IMR-90 (cell line): ENCODE data around the gene SMCO4. TPM values are rescaled to one million over a fixed set of nuclear protein-coding genes. Genes with fewer than 3 reads are reported as not detected.

Experiments used
- ATAC-seq: fragments of 200-7000 bp; cut with Tn5 transposase; 2 replicates; pipeline ENCODE4 v1.9.1; 2020; ENCODE audit warnings: low read depth, mild to moderate bottlenecking, moderate library complexity
- BruUV-seq: library from RNA; stranded (reverse); fragments of 400-500 nt; replicated peaks from 2 replicates; lab custom pipeline; 2021; lab: Mats Ljungman, UMichigan
- CTCF ChIA-PET: fragments of 300-600 bp; formaldehyde crosslinking; extraction: SDS; loops from one replicate; lab custom pipeline; 2021; ENCODE audit warnings: antibody characterized with exemption; lab: Yijun Ruan, JAX
- POLR2A ChIA-PET: fragments of 300-600 bp; sonication (Branson Sonifier 250); formaldehyde crosslinking; loops from one replicate; lab custom pipeline; 2022; ENCODE audit warnings: antibody characterized with exemption; ENCODE audit not compliant: unreplicated experiment; lab: Charles Lee
- DNase-seq: peaks from one replicate; pipeline ENCODE4 v3.0.0; 2013
- H2AFZ ChIP-seq: replicated peaks from 2 replicates; pipeline ENCODE3; 2013; ENCODE audit warnings: low read length, mild to moderate bottlenecking; ENCODE audit not compliant: poor library complexity
- H2AK5ac ChIP-seq: 2 replicates; pipeline ENCODE4 v1.6.1; 2013; ENCODE audit warnings: low read depth, low read length, inconsistent platforms
- H2AK9ac ChIP-seq: replicated peaks from 2 replicates; pipeline ENCODE3; 2013; ENCODE audit warnings: mild to moderate bottlenecking, low read depth, low read length, moderate library complexity; ENCODE audit not compliant: poor library complexity
- H2BK120ac ChIP-seq: 2 replicates; pipeline ENCODE4 v1.6.1; 2013; ENCODE audit warnings: low read depth, low read length, inconsistent platforms
- H2BK15ac ChIP-seq: 3 replicates; pipeline ENCODE4 v1.6.1; 2013; ENCODE audit warnings: low read depth, low read length, inconsistent platforms
- H2BK20ac ChIP-seq: 2 replicates; pipeline ENCODE4 v1.6.1; 2013; ENCODE audit warnings: low read depth, mild to moderate bottlenecking, inconsistent platforms, low read length, moderate library complexity
- H2BK5ac ChIP-seq: 2 replicates; pipeline ENCODE4 v1.6.1; 2013; ENCODE audit warnings: mild to moderate bottlenecking, low read depth, low read length, inconsistent platforms; ENCODE audit not compliant: poor library complexity, severe bottlenecking
- H3K14ac ChIP-seq: replicated peaks from 2 replicates; pipeline ENCODE4 v1.6.1; 2013; ENCODE audit warnings: low read depth, low read length, inconsistent platforms
- H3K18ac ChIP-seq: 2 replicates; pipeline ENCODE4 v1.6.1; 2013; ENCODE audit warnings: low read depth, low read length, control low read depth
- H3K23ac ChIP-seq: 2 replicates; pipeline ENCODE4 v1.6.1; 2013; ENCODE audit warnings: low read depth, low read length, inconsistent platforms
- H3K27ac ChIP-seq: 2 replicates; pipeline ENCODE4 v1.5.1; 2013; ENCODE audit warnings: mild to moderate bottlenecking, control low read depth, low read length; ENCODE audit not compliant: insufficient read depth
- H3K27me3 ChIP-seq: 2 replicates; pipeline ENCODE4 v1.6.1; 2013; ENCODE audit warnings: low read length; ENCODE audit not compliant: control insufficient read depth, insufficient read depth
- H3K36me3 ChIP-seq: 2 replicates; pipeline ENCODE4 v1.6.1; 2013; ENCODE audit warnings: low read length, mixed read lengths; ENCODE audit not compliant: control insufficient read depth, insufficient read depth
- H3K4ac ChIP-seq: 2 replicates; pipeline ENCODE4 v1.6.1; 2013; ENCODE audit warnings: low read depth, low read length, inconsistent platforms
- H3K4me1 ChIP-seq: 2 replicates; pipeline ENCODE4 v1.6.1; 2013; ENCODE audit warnings: low read length, mixed read lengths; ENCODE audit not compliant: control insufficient read depth, insufficient read depth
- H3K4me2 ChIP-seq: 2 replicates; pipeline ENCODE4 v1.6.1; 2013; ENCODE audit warnings: low read depth, mild to moderate bottlenecking, control low read depth, low read length, moderate library complexity
- H3K4me3 ChIP-seq: 2 replicates; pipeline ENCODE4 v1.5.1; 2013; ENCODE audit warnings: low read depth, mild to moderate bottlenecking, control low read depth, low read length, moderate library complexity; ENCODE audit not compliant: insufficient read depth
- H3K56ac ChIP-seq: 2 replicates; pipeline ENCODE4 v1.6.1; 2013; ENCODE audit warnings: low read length, inconsistent platforms; ENCODE audit not compliant: insufficient read depth; ENCODE audit errors: extremely low read depth
- H3K79me1 ChIP-seq, 2 experiments: 2 replicates each; pipeline ENCODE4 v1.6.1; 2013; ENCODE audit warnings: low read length in 2 of 2, inconsistent platforms in 1 of 2, low read depth in 1 of 2
- H3K9ac ChIP-seq: 2 replicates; pipeline ENCODE4 v1.6.1; 2013; ENCODE audit warnings: low read depth, low read length, control low read depth
- H3K9me1 ChIP-seq: 2 replicates; pipeline ENCODE4 v1.6.1; 2013; ENCODE audit warnings: low read length, inconsistent platforms; ENCODE audit not compliant: insufficient read depth
- H3K9me3 ChIP-seq: 2 replicates; pipeline ENCODE4 v1.6.1; 2013; ENCODE audit warnings: low read length; ENCODE audit not compliant: control insufficient read depth, insufficient read depth
- H4K20me1 ChIP-seq: 2 replicates; pipeline ENCODE4 v1.6.1; 2013; ENCODE audit warnings: low read length, inconsistent platforms; ENCODE audit not compliant: insufficient read depth
- H4K5ac ChIP-seq: 2 replicates; pipeline ENCODE4 v1.6.1; 2013; ENCODE audit warnings: mild to moderate bottlenecking, low read depth, low read length, control low read depth
- H4K8ac ChIP-seq, 2 experiments: 2 replicates each; pipeline ENCODE4 v1.6.1; 2013; ENCODE audit warnings: low read depth in 2 of 2, low read length in 2 of 2, control low read depth in 1 of 2, inconsistent platforms in 1 of 2
- H4K91ac ChIP-seq: 2 replicates; pipeline ENCODE4 v1.6.1; 2013; ENCODE audit warnings: low read depth, low read length, inconsistent platforms; ENCODE audit not compliant: insufficient read depth
- BHLHE40 ChIP-seq: fragments of 150-350 bp; IDR thresholded peaks from 2 replicates; pipeline ENCODE4 v1.6.1; 2016; ENCODE audit warnings: mild to moderate bottlenecking, low read depth, low read length
- CEBPB ChIP-seq: IDR thresholded peaks from 2 replicates; pipeline ENCODE4 v1.6.1; 2012; ENCODE audit warnings: low read depth, low read length, improper control_type of control experiment
- CHD1 ChIP-seq: IDR thresholded peaks from 2 replicates; pipeline ENCODE4 v1.6.1; 2012; ENCODE audit warnings: low read depth, low read length, improper control_type of control experiment
- FOS ChIP-seq: fragments of 150-350 bp; IDR thresholded peaks from 2 replicates; pipeline ENCODE4 v1.6.1; 2016; ENCODE audit warnings: low read depth, low read length
- MAFK ChIP-seq: IDR thresholded peaks from 2 replicates; pipeline ENCODE4 v1.6.1; 2012; ENCODE audit warnings: low read depth, low read length, improper control_type of control experiment
- MAZ ChIP-seq: IDR thresholded peaks from 2 replicates; pipeline ENCODE4 v1.6.1; 2012; ENCODE audit warnings: low read depth, mild to moderate bottlenecking, low read length, improper control_type of control experiment, moderate library complexity, borderline replicate concordance
- MXI1 ChIP-seq: IDR thresholded peaks from 2 replicates; pipeline ENCODE4 v1.6.1; 2012; ENCODE audit warnings: low read depth, mild to moderate bottlenecking, low read length, moderate library complexity, borderline replicate concordance
- NFE2L2 ChIP-seq: fragments of 150-350 bp; IDR thresholded peaks from 2 replicates; pipeline ENCODE4 v1.6.1; 2016; ENCODE audit warnings: low read depth, mild to moderate bottlenecking, low read length
- POLR2A ChIP-seq: IDR thresholded peaks from 2 replicates; pipeline ENCODE4 v1.6.1; 2012; ENCODE audit warnings: mild to moderate bottlenecking, low read depth, low read length
- RAD21 ChIP-seq: IDR thresholded peaks from 2 replicates; pipeline ENCODE4 v1.6.1; 2012; ENCODE audit warnings: low read length, improper control_type of control experiment
- RCOR1 ChIP-seq: IDR thresholded peaks from 2 replicates; pipeline ENCODE4 v1.6.1; 2012; ENCODE audit warnings: mild to moderate bottlenecking, low read length, improper control_type of control experiment; ENCODE audit not compliant: insufficient replicate concordance
- RFX5 ChIP-seq: IDR thresholded peaks from 2 replicates; pipeline ENCODE4 v1.8.0; 2012; ENCODE audit warnings: low read depth, mild to moderate bottlenecking, low read length, moderate library complexity
- SMC3 ChIP-seq: fragments of 150-350 bp; IDR thresholded peaks from 2 replicates; pipeline ENCODE4 v1.6.1; 2016; ENCODE audit warnings: low read depth, mild to moderate bottlenecking, antibody characterized with exemption, low read length, moderate library complexity
- WGBS, 2 experiments: methylation state at CpG; one replicate each; pipeline versions ENCODE4 v1.1.5 to v1.1.7; 2013; ENCODE audit warnings: missing lambda C conversion rate in 2 of 2; ENCODE audit not compliant: insufficient read length in 1 of 2; ENCODE audit errors: extremely low coverage in 2 of 2; 5-methylcytosine and 5-hydroxymethylcytosine counted together
- dilution Hi-C: fragments of 300-500 bp; cut with HindIII; formaldehyde crosslinking; loops from one replicate; pipeline ENCODE4 v1.14.3; 2018; ENCODE audit warnings: low sequenced_read_pairs; ENCODE audit not compliant: unreplicated experiment
- in situ Hi-C: fragments of 300-500 bp; cut with MboI; formaldehyde crosslinking; loops from 3 replicates; pipeline ENCODE4 v1.14.3; 2019; ENCODE audit warnings: low sequenced_read_pairs, inconsistent platforms, mixed read lengths
- intact Hi-C: fragments of 100-400 bp; cut with micrococcal nuclease; formaldehyde crosslinking; loops from 2 replicates; pipeline ENCODE4 v1.10.0; 2022
- polyA plus RNA-seq, 3 experiments: library from polyadenylated mRNA; depleted of rRNA; stranded (reverse); fragments of >200 nt; gene quantifications; 2 replicates each; pipeline ENCODE4 v1.2.3, GENCODE V29; 2012; ENCODE audit warnings: low replicate concordance in 1 of 3
- total RNA-seq: library from RNA; depleted of rRNA; stranded (reverse); fragments of >200 nt; gene quantifications from 2 replicates; pipeline ENCODE4 v1.2.3, GENCODE V29; 2012
- TF ChIP-seq, protein P1 (sequence below): fragments of 150-350 bp; IDR thresholded peaks from 2 replicates; pipeline ENCODE4 v1.6.1; 2016; ENCODE audit warnings: low read depth, mild to moderate bottlenecking, low read length, moderate library complexity, borderline replicate concordance
- TF ChIP-seq, protein P2 (sequence below): conservative IDR thresholded peaks from 2 replicates; pipeline ENCODE4 v1.5.1; 2012; ENCODE audit warnings: mild to moderate bottlenecking, low read depth, low read length, improper control_type of control experiment
- TF ChIP-seq, protein P3 (sequence below): fragments of 150-350 bp; IDR thresholded peaks from 2 replicates; pipeline ENCODE4 v1.6.1; 2017; ENCODE audit warnings: mild to moderate bottlenecking, antibody characterized with exemption, low read length, low read depth

SMCO4 gene
- total and polyA plus RNA-seq, 2 of the 4 experiments (the other 2 are of a cell fraction): 2.2 to 17.7 TPM

DNA sequence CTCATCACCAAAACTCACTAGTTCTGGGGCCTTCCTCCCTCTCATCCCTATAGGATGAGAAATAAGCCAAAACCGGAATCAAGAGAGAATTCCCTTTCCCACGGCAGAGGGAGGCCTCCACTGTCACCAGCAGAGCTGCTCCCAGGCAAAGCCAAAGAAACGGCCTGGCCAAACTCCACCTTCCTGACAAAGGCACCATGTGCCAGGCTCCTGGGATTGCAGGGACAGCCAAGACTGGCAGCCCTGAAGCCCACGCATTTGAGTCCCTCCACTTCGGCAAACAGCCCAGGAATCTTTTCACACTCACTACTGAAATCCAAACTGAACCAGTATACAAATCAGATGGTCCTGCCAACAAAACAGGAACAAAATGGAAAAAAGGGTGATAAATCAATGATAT lies 6.1 kb downstream of the SMCO4 start:
- Histone ChIP-seq H3K27me3 (no peaks in the 10 kb centered on the region), H2BK5ac (no peak overlapping the region), H3K9me3 (no peaks in the 10 kb centered on the region), H3K36me3 (no peaks in the 10 kb centered on the region), H3K18ac (no peak overlapping the region), H2BK120ac (no peak overlapping the region), H2BK15ac (no peak overlapping the region), H3K56ac (no peak overlapping the region), H3K9ac (no peak overlapping the region), H4K8ac (no peak overlapping the region), H4K20me1 (peaks cover 14% of the 10 kb centered on the region; the same call in 1 of the 2 replicates), H3K79me1 (peaks cover 15% of the 10 kb centered on the region in 2 experiments; a peak in 3 of 4 replicates), H3K27ac (no peak overlapping the region), H2AK5ac (no peak overlapping the region), H3K4me1 (peaks cover 3% of the 10 kb centered on the region), H3K4me3 (no peak overlapping the region), H2BK20ac (no peak overlapping the region), H2AK9ac (no peak overlapping the region), H2AFZ (no peak overlapping the region), H3K23ac (no peak overlapping the region), H4K5ac (no peak overlapping the region), H3K4me2 (no peak overlapping the region), H3K4ac (no peak overlapping the region), H3K14ac (no peak overlapping the region), H3K9me1 (peaks cover 1% of the 10 kb centered on the region; the same call in 1 of the 2 replicates), H4K91ac (no peak overlapping the region)
- intact Hi-C loops: no loop called here
- WGBS, 2 experiments: no CpG with 5 or more reads among the region's 5 CpGs
- in situ Hi-C loops: no loop called here
- no TSS peak for BruUV-seq
- DNase-seq (no peak), ATAC-seq (no peak)
- ChIA-PET POLR2A (no interaction called here), CTCF (no interaction called here)
- dilution Hi-C loops: no loop called here
- TF ChIP-seq MAFK (no peak), FOS (no peak), BHLHE40 (no peak), CEBPB (no peak), RAD21 (no peak), MXI1 (no peak), RCOR1 (no peak), RFX5 (no peak), SMC3 (no peak), MAZ (no peak), NFE2L2 (no peak), CHD1 (no peak), POLR2A (no peak)
- TF ChIP-seq, protein P1, sequence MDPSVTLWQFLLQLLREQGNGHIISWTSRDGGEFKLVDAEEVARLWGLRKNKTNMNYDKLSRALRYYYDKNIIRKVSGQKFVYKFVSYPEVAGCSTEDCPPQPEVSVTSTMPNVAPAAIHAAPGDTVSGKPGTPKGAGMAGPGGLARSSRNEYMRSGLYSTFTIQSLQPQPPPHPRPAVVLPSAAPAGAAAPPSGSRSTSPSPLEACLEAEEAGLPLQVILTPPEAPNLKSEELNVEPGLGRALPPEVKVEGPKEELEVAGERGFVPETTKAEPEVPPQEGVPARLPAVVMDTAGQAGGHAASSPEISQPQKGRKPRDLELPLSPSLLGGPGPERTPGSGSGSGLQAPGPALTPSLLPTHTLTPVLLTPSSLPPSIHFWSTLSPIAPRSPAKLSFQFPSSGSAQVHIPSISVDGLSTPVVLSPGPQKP: no peak
- TF ChIP-seq, protein P2, sequence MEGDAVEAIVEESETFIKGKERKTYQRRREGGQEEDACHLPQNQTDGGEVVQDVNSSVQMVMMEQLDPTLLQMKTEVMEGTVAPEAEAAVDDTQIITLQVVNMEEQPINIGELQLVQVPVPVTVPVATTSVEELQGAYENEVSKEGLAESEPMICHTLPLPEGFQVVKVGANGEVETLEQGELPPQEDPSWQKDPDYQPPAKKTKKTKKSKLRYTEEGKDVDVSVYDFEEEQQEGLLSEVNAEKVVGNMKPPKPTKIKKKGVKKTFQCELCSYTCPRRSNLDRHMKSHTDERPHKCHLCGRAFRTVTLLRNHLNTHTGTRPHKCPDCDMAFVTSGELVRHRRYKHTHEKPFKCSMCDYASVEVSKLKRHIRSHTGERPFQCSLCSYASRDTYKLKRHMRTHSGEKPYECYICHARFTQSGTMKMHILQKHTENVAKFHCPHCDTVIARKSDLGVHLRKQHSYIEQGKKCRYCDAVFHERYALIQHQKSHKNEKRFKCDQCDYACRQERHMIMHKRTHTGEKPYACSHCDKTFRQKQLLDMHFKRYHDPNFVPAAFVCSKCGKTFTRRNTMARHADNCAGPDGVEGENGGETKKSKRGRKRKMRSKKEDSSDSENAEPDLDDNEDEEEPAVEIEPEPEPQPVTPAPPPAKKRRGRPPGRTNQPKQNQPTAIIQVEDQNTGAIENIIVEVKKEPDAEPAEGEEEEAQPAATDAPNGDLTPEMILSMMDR: no peak
- TF ChIP-seq, protein P3, sequence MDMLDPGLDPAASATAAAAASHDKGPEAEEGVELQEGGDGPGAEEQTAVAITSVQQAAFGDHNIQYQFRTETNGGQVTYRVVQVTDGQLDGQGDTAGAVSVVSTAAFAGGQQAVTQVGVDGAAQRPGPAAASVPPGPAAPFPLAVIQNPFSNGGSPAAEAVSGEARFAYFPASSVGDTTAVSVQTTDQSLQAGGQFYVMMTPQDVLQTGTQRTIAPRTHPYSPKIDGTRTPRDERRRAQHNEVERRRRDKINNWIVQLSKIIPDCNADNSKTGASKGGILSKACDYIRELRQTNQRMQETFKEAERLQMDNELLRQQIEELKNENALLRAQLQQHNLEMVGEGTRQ: no peak
